Measurements from ENCODE around the gene SMIM1. TPM values are rescaled to one million over a fixed set of nuclear protein-coding genes. Genes with fewer than 3 reads are reported as not detected.
A peak's percentile ranks its signal among the peaks of the same experiment; 100 is the strongest.
"Not testable (repeated sequence)": the region's sequence is repeated elsewhere in the genome, so short reads cannot be mapped to it uniquely, and the experiment has no call there.

SMIM1 gene
- total RNA-seq, 1 experiment from 2014 or later, result 0.26 TPM

DNA sequence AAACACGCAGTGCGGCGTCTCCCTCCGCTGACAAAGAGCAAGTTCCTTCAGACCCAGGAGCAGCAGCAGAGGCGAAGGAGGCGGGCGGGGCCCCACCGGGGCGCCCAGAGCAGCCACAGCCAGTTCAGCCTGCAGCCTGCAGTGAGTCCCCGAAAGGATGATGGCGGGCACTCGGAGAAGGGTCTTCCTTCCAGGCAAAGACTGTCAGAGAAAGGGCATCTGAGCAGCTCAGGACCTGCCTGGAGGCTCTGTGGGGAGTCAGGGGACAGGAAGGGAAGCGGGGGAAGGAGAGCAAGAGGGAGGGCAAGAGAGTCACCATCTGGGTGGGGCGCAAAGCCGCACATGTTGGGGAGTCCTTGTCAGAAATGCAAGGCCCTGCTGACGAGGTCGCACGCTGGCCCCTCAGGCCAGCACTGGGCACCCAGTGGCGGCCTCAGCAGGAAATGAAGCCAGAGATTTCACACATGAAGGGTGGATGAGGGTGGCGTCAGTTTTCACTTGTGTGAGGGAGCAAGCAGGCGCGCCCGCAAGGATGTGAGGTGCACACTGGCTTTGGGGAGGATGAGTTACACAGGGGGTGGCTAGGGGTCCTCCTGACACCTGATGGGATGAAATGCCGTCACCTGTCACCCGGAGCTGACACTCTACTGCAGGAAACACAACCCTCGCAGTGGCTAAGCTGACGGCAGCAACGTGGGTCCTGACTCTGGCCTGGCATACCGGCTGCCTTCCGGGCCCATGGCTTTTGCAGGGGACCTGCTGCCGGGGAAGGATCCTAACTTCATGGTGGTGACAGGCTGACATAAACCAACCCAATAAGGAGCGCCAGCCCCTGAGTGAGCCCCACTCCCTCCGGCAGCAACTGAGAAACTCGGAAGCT is 17.1 kb downstream of the SMIM1 start:
- DNase-seq (ENCODE audit: low read depth), result no peak

DNA sequence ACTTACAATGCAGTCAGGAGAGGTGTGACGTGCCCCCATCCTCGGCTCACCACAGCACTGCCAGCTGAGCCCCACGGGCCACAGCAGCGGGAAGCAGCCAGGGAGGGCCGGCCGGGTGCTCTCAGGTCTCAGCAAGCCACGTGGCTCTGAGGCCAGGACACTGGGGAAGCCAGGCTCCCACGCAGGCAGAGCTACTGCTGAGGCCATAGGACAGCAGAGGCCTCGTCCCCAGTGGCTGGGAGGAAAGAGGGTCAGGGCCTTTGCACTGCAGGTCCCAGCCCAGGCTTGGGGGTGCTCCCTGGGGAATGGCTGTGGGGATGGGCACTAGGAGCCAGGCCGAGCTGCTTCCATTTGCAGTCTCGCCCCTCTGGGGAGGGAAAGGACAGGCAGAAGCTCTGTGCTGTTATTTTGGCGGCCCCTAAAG is 18.0 kb downstream of the SMIM1 start:
- no peak for DNase-seq (ENCODE audit: low read depth)

DNA sequence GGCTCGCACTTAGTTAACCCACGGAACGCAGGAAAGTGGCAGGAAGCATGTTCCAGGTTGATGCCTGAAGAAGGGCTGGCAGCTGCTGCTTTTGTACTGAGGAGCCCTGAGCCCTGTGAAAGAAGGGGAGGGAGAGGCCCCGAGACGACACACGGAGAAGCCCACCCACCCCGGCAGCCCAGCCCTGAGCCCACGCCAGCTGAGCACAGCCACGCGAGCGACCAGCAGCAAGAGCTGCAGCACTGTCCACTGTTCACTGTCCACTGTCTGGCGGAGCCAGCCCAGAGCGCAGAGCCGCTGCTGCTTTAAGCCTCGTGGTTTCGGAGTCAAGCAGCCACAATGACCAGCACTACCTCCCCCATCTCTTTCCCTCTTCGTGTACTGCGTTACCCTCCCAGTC is 18.4 kb downstream of the SMIM1 start:
- DNase-seq (ENCODE audit: low read depth), result no peak

DNA sequence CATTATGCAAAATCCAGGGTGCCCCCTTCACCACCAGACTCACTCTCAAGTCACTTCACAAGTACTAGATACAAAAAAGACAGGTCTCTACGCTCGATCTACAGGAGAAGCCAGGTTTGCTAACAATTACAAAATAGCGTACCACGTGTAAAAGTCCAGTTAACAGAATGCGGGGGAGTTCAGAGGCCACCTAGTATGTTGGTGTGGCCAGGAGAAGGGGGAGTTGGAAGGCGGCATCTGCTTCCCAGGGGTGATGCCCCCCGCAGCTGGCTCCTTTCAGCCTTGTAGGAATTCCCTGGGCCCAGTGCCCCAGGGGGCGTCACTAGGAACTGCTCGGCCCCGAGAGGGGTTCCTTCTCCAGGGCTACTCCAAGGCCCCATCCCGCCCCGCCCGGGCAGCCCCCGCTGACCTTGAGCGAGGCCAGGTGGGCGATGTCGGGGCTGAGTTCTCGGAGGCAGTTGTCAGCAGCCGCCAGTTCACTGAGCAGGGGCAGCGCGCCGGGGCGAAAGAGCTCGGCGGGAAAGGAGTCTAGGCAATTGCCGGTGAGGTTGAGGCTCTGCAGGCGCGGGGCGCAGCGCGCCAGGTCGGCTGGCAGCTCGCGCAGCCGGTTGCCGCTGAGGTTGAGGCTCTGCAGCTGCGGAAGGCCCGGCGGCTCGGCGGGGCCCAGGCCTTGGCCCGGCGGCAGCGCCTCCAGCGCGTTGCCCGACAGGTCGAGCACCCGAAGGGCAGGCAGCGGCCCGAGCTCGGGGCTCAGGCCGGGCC is 23.1 kb downstream of the SMIM1 start:
- no peak for DNase-seq (ENCODE audit: low read depth)

DNA sequence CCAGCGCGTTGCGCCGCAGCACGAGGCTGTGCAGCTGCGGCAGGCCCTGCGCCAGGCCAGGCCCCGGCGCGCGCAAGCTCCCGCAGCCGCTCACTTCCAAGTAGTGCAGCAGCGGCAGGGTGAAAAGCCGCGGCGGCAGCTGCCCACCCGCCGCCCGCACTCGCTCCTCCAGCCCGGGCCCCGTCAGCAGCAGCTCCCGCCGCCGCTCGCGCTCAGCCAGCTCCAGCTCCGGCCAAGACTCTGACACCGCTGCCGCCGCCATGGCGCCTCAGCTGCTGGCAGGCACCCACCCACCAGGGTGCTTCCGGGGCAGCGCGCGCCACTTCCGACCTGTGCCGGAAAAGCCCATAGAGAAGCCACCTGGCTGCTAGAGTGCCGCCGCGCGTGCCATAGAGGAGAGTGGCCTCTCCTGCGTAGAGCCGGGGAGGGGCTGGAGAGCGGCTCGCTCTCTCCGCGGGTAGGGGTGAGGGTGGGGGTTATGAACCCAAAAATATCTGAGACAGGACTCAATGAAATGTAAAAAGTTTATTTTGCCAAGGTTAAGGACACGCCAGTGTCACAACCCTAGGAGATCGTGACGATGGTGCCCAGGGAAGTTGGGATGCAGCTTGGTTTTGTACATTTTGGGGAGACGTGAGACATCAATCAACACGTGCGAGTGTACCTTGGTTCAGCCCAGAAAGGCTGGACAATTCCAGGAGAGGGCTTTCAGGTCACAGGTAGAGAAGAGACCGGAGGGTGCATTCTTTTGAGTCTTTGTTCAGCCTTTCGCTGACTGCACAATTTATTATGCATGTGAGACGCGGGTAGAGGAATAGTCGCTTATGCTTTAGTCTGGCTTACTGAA is 23.9 kb downstream of the SMIM1 start, which contains the start of gene LRRC47:
Gene LRRC47, minus strand, starts transcription at position 284 of the 847 bp plus-strand sequence. Its CDS starts 22 bp downstream, at position 262.
- DNase-seq (ENCODE audit: low read depth), result peak; percentile 87

DNA sequence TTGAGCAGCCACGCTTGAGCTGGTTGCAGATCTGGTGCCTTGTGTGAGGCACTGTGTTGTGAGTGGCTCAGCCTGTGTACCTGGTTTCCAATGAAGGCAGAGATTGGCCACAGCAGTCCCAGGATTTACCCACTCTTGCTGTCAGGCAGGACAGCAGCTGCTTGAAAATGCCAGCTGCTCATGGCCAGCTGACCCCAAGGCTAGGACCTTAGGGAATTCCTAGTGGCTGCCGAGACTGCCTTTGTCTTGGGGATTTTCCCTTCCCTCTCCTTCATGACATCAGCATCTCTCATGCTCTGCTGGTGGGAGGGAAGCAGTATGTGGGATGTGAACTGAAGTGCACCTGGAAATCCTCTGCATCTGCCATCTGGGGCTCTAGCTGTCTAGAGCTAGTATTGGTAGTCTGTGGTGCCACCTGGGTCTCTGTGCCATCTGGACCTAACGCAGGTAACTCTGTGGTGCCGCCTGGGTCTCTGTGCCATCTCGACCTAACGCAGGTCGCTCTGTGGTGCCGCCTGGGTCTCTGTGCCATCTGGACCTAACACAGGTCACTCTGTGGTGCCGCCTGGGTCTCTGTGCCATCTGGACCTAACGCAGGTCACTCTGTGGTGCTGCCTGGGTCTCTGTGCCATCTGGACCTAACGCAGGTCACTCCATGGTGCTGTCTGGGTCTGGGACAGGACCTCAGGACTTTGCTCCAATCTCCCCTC is 27.6 kb downstream of the SMIM1 start:
- no peak for DNase-seq (ENCODE audit: low read depth)

DNA sequence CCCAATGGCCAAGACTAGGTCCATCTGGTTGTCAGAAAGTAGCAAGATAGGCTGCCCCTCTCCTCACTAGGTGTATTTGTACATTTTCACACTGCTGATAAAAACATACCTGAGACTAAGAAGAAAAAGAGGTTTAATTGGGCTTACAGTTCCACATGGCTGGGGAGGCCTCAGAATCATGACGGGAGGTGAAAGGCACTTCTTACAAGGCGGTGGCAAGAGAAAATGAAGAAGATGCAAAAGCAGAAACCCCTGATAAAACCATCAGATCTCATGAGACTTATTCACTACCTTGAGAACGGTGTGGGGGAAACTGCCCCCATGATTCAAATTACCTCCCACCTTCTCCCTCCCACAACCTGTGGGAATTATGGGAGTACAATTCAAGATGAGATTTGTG is 28.2 kb downstream of the SMIM1 start:
- not testable (repeated sequence) for DNase-seq (ENCODE audit: low read depth)

DNA sequence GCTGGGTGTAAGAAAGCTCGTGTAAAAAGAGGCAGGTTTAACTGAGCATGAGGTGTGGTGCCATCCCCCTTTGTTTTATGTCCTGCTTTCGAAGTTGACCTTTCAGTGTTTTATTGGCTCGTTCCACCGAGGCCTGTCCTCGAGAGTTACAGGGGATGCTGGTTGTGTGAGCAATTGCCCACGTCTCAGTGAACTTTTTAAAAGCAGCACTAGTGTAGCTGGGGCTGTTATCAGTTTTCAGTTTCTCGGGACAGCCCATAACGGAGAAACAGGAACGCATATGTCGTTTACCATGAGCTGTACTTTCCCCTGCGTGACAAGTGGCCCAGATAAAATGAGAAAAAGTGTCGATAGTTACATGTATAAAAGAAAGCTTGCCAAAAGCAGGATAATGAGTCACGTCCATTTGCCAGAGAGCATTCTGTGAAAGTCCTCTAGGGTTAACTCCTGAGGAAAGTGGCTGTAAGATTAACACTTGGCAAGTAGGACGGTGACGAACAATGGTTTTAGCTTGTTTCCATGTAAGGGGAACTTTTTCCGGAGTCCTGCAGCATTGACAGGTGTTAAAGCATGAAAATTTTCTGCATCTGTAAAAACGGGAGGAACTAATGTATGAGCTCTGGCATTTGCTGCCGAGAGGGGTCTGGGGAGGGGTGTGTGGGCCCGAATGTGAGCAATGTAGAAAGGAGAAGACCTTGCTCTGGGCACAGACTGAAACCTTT is 31.5 kb downstream of the SMIM1 start:
- DNase-seq (ENCODE audit: low read depth), result no peak

DNA sequence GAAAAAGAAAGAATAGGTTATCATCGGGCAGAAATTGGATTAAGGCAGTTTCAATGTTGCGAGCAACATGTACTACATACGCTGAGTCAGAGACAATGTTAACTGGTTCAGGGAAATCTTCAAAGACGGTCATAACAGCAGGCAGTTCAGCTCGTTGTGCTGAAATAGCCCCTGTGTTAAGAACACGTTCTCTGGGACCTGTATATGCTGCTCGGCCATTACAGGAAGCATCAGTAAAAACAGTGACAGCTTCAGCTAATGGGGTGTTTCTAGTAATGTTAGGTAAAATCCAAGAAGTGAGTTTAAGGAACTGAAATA is 32.0 kb downstream of the SMIM1 start:
- DNase-seq (ENCODE audit: low read depth), result not testable (repeated sequence)

DNA sequence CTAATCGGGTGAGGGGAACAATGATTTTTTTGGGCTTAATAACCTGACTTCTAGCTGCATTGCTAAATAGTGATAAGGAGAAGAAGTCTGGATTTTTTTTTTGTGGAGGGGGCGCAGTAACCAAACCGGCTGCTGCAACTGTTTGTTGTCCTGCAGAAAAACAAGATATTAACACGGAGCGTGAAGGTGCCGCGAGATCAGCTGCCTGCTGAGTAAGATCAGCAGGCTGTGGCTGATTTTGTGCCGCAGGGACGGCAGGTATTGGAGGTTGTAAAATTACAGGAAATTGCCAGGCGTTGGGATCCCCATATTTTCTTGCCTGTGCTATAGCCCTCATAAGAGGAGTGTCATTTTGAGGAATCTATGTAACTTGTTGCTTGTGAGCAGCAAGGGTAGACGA is 32.5 kb downstream of the SMIM1 start:
- DNase-seq (ENCODE audit: low read depth), result no peak

DNA sequence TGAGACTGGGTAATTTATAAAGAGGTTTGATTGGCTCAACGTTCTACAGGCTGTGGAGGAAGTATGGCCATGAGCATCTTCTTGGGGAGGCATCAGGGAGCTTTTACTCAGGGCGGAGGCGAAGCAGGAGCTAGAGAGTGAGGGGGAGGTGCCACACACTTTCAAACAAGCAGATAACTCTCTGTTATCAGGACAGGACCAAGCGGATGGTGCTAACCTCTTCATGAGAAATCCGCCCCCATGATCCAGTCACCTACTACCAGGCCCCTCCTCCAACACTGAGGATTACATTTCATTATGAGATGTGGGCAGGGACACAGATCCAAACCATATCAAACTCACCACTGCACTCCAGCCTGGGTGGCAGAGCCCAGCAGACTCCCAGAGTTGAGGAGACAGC is 35.2 kb downstream of the SMIM1 start:
- no peak for DNase-seq (ENCODE audit: low read depth)

DNA sequence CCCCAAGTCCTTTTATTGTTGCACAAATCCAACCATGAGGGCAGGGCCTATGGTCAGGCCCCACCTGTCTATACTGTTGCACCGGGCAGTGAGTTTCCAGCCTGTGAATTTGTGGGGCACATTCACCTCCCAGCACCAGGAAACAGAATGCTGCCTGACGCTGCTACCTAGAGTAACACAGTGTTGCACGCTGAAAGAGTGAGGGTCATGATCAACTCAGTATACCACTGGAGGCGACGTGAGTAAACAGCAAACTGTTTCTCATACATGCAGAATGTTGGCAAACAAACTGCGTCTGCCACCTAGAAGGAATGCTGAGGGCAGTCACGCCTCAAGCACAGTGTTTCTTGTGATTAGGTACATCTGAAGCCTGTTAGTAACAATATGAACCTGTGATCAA is 37.1 kb downstream of the SMIM1 start:
- no peak for DNase-seq (ENCODE audit: low read depth)

DNA sequence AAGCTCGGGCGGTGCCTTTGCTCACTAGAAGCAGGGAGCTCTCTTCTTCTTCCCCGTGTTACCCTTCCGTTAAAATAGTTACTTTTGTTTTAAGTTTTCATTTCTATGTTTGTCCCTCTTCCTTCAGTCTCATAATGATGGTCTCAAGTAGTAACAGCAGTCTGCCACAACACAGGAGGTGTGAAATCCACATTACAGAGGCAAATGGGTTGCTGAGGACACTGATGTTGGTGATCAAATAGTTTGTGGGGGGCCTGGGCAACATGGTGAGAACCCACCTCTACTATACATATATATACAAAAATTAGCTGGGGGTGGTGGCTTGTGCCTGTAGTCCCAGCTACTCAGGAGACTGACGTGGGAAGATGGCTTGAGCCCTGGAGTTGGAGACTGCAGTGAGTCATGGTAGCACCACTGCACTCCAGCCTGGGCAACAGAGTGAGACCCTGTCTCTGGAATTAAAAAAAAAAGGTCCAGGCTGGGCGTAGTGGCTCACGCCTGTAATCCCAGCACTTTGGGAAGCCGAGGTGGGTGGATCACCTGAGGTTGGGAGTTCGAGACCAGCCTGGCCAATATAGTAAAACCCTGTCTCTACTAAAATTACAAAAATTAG is 37.7 kb downstream of the SMIM1 start:
- not testable (repeated sequence) for DNase-seq (ENCODE audit: low read depth)

DNA sequence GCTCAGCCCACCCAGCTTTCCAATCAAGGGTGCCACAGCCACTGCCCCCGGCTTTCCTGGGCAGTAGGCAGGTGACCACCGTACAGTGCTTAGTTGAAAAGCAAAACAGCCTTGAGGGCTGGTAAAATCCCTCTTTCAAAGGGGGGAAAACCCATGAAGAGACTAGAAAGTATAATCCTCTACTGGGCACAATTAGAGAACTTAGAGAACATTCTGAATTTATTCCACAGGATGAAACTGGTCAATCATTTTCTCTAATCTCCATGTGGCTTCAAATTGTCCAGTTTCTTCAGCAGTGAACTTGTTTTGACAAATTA is 39.0 kb downstream of the SMIM1 start:
- no peak for DNase-seq (ENCODE audit: low read depth)

DNA sequence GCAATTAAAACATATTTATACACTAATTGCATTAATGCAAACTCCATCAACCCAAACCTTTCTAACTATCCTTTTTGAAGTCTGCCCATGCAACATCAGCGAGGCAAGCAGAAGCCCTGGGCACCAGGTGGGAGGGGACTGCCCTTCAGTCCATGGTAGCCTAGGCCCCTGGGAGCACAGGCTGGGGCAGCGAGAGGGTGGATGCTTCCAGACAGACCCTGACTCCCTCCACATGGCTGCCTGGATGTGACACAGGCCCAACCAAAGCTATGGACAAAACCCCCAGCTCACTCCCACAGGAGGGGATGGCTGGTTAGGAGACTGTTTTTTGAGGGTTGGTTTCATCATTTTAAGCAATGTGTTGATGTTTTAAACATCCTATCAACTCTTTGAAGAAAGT is 41.5 kb downstream of the SMIM1 start:
- DNase-seq (ENCODE audit: low read depth), result no peak

DNA sequence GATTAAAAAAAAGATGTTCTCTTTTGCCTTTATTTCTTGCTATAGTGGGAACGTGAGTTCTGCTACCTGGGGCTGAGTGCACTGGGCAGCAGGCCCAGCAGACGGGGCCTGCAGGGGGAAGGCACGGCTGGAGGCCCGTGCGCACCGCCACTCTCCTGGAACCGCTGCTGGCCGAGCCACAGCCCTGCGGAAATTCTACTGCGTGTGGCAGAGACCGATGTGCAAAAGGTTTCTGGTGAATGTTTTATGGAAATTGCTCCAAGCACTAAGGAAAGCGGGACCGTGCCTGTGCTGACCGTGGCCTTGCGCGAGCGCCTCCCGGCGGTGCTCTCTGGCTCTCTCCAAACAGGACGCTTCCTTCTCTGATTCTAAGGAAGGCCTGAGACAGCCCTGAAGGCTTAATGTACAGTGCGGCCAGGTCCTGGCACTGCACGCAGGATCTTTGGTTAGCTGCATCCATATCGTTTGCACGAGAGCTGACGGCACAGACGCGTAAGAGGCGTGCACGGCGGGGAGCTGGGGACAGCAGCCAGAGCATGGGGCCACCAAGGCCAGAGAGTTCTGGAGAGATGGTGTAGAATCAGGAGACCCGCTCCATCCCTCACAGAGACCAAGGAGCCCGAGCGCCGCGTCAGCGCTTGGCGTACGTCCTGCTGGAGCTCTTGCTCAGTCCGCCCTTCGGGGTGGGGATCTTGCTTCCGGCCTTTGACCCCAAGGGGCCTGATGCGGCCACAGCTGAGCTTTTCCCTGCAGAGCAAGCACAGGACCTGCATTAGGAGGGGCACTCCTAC is 42.4 kb downstream of the SMIM1 start:
- no peak for DNase-seq (ENCODE audit: low read depth)

DNA sequence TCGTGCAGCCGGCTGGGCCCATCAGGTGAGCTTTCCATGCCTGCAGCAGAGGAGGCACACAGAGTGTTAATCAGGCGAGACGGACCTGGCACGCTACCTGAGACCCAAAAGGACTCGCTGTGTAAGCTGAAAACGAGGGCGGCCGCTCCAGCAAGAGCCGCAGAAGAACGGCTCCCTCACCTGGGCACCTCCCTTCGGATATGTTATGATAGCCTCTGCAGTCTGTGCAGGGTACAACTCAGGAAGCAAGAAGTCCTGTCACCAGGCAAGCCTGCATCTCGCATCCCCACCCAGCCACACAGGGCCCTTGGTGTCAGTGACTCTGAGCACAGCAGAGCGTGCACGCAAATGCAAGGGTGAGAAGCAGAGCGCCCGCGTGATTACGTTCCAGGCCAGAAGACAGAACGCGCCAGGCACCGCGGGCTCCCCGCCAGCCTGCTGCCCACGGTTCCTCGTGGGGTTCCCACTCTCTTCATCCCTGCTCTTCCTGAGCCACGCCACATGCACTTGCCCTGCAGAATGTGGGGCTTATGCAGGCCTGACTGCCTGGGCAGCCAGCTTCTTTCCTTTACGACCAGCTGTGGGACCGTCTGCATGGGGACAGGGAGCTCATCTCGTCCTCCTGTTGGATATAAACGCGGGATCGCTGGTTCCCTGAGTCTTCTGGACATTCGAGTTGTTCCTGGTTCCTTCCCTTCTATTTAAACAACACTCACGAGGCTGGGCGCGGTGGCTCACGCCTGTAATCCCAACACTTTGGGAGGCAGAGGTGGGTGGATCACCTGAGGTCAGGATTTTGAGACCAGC is 44.0 kb downstream of the SMIM1 start:
- DNase-seq (ENCODE audit: low read depth), result no peak

DNA sequence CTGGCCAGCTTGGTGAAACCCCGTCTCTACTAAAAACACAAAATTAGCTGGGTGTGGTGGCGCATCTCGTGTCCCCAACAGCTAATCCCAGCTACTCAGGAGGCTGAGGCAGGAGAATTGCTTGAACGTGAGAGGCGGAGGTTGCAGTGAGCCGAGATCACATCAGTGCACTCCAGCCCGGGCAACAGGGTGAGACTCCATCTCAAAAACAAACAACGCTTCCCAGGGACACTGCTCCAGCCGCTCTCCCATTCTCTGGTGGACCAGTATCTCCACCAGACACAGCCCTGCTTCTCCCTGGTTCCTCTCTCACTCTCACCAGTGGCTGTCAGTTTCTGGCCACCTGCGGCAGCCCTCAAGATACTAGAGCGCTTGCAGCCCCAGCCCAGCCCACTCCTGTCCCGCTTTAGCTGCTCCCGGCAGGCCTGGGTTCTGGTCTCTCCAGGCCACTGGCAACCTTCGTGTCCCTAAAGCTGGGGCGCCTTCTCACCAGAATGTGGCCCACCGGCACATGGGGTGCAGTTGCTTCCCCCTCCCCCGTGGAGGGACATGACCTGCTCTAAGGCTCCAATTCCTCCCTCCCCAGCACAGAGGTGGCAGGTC is 44.7 kb downstream of the SMIM1 start:
- no peak for DNase-seq (ENCODE audit: low read depth)

Measured in HT1080 (cell line).